Measurements from ENCODE around the gene PRIMPOL.
A peak's percentile ranks its signal among the peaks of the same experiment; 100 is the strongest.
"Not testable (repeated sequence)": the region's sequence is repeated elsewhere in the genome, so short reads cannot be mapped to it uniquely, and the experiment has no call there.

Gene PRIMPOL

GRCh38 chr4:184641022-184641421, 8.5 kb upstream of the PRIMPOL start:
- DNase-seq (ENCODE audit: low read depth), result no peak

GRCh38 chr4:184641451-184641850, 8.1 kb upstream of the PRIMPOL start:
- DNase-seq (ENCODE audit: low read depth), result no peak

DNA sequence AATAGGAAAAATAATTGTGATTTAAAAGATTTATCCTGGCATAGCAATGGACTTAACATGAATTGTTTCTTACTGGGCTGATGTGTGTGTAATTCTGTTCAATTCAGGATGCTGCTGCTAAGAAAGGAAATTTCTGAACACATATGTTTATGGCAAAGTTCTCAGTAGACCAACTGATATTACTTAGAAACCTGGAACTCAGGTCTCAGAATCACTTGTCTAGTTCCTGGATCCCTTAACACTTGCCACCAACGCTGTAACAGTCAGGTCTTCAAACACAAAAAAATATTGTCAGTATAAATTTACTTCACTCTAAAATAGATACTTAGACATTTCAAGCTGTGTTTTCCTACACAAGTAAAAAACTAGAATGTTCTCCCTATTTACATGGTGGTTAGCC, 5.8 kb upstream of the PRIMPOL start:
- DNase-seq (ENCODE audit: low read depth), result no peak

DNA sequence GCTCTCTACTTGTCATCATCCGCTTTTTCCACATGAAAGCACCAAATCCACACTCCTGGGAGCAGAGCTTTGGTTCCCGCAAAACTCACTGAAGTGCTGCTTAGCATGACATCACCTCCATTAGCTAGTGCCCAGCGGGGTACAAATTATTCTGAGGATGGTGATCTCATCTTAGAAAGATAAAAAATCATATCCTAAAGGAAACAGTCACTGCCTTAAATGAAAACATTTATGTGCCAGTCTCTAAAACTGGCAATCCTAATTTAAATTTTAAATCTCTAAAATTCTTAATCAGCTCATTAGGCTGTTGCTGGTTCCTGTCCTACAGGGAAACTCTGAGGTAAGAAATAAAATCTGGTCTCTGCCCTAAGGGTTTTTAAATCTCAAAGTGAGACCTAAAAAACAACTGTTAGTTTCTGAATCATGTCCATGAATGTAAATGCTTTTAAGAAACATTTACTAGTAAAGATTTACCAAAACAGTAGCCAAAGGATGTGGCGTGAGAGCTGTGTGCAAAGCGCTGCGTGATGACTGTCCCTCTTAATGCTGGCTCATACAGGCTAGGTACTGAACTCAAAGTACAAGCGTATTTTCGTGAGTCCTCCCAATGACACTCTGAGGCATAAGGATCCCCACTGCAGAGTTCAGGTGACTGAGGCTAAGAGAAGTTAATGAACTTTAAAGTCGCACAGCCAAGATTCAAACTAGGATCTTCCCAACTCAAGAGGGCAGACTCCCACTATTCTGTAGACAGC, 4.8 kb upstream of the PRIMPOL start:
- no peak for DNase-seq (ENCODE audit: low read depth)

GRCh38 chr4:184645904-184646610, 3.5 kb upstream of the PRIMPOL start:
- DNase-seq (ENCODE audit: low read depth), result no peak

- DNase-seq (ENCODE audit: low read depth), result no peak
Observed at GRCh38 chr4:184647266-184648053, 2.1 kb upstream of the PRIMPOL start.

DNA sequence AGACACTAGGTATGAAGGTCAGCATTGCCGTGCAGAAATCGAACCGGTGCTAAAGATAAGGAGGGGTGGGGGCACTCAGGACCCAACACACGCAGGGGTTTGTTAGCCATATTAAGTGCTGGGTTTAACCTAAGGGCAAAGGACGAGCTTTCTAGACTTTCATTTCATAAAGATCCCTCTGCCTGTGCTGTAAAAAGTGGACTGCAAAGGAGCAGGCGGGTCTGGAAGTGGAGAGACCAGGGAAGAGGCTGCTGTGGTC, 1.6 kb upstream of the PRIMPOL start:
- no peak for DNase-seq (ENCODE audit: low read depth)

DNA sequence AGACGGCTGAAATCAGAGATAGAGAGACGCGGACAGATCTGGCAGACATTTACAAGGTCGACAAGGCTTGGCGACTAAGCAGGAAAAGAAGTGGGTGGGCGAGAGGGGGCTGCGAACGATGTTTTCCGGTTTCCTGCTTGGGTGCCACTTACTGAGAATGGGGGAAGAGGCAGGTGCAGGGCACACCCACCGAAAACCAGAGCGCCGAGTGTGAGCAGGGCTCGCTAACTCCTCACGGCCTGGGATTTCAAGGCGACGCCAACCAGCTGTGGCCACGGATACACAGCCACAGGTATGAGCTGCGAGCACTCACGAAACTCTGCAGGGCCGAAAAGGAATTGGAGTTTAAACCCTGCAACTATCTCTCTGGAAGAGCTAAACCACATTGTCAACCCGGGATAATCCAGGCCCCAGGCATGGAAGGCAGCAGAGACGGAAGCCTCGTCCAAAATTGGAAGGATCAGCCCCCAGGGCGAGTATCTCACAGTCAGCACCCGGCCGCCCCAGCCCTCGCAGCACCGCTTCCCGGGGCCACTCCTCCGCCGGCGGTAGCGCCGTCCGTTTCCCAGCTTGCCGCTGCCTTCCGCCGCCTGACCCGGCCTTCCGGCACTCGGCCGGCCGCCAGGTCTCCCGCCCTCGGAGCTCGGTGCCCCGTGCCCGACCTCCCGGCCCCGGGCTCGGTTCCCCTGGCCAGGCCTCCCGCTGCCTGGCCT, 1.1 kb upstream of the PRIMPOL start:
- DNase-seq (ENCODE audit: low read depth), result peak; percentile 13

- no peak for DNase-seq (ENCODE audit: low read depth)
Observed at GRCh38 chr4:184649971-184650855, 675 bp downstream of the PRIMPOL start.

GRCh38 chr4:184651899-184652298, 2.4 kb downstream of the PRIMPOL start:
- DNase-seq (ENCODE audit: low read depth), result no peak

GRCh38 chr4:184652681-184653080, 3.1 kb downstream of the PRIMPOL start:
- DNase-seq (ENCODE audit: low read depth), result not testable (repeated sequence)

- no peak for DNase-seq (ENCODE audit: low read depth)
Observed at GRCh38 chr4:184653650-184654049, 4.1 kb downstream of the PRIMPOL start.

DNA sequence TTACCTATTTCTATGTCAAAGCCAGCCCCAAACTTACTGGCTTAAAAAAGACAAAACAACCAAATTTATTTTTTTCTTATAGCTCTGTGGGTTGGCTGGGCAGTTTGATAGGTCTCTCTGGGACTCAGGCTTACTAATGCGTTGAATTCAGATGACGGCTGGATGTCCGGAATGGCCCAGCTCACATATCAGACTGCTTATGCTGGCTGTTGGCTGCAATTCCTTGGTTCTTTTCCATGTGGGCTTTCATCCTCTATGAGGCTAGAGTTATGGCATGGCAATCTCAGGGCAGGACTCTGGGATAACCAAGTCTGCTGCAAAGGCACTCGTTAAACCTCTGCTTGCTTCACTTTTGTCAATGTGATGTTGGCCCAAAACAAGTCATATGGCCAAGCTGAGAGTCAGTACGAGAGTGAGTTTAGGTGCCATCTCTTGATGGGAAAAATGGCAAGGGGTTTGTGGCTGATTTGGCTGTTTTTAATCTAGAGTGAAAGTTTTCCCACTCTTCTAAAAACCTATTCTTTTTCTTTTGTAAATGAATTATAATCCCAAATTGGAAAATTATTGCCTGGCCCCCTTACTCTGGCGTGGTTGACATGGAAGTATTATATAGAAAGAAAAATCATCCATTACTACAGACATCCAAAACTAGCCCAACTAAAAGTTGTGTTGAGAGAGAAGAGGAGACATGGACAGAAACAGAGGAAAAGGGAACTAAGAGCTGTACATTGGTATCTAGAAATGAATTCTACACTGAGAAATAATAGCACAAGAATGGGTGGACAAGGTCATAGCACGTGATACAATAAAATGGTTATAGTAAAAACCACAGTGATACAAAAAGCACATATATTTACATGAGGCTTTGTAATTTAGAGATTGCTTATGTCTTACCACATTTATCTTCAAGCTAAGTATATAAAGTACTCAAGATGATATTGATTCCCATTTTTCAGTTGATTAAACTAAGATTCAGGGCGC, 6.6 kb downstream of the PRIMPOL start:
- no peak for DNase-seq (ENCODE audit: low read depth)

DNA sequence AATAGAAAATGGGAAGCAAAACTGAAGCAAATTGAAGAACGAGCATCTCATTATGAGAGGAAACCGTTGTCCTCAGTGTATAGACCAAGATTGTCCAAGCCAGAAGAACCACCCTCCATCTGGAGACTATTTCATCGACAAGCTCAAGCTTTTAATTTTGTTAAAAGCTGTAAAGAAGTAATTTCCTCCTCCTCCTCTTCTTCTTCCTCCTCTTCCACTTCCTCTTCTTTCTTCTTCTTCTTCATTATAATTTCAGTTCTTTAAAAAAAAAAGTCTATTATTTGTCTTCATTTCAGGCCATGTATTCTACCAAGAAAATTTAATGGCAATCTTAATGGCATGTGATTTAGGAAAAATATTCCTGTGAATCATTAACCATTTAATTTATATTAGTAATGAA, 7.6 kb downstream of the PRIMPOL start:
- DNase-seq (ENCODE audit: low read depth), result no peak

GRCh38 chr4:184657820-184658219, 8.3 kb downstream of the PRIMPOL start:
- DNase-seq (ENCODE audit: low read depth), result not testable (repeated sequence)

DNA sequence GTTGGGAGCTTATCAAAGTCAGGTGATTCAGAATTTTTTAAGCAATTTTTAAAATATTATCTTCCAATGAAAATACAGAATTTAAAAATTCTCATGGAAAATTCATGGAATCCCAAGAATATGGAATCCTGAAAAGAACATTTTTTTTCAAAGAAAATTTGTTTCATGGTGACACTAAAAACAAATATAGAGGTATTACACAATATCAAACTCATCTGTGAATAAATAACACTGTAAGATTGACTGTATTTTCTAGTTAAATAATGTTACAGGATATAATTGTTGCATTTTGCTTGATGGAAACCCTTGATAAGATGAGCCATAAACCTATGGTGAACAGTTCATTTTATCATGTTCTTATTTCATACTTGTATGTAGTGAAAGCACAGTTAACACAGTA, 11.4 kb downstream of the PRIMPOL start:
- no peak for DNase-seq (ENCODE audit: low read depth)

GRCh38 chr4:184662236-184662635, 12.7 kb downstream of the PRIMPOL start:
- DNase-seq (ENCODE audit: low read depth), result no peak

GRCh38 chr4:184664445-184665210, 15.1 kb downstream of the PRIMPOL start:
- DNase-seq (ENCODE audit: low read depth), result no peak

DNA sequence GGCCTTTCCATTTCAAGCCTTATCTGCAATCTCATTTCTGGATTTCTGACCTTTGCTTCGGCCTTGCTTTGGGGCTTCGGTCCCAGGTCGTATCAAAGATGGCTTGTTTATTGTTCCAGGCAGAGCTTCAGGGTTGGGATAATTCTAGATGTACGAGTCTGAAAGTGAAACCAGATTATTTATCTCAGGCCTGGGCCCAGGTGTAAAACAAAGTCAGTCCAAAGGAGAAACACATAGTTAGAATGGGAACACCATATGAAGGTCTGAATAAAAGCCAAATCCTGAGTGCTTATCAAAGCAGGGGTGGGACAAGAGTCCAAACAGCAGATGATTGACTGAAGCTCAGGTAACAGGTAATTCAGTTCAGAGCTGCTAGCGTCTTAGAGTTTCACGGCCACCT, 17.1 kb downstream of the PRIMPOL start:
- no peak for DNase-seq (ENCODE audit: low read depth)

All from stimulated activated CD8-positive, alpha-beta memory T cell treated with anti-CD3 and anti-CD28 coated beads, Interleukin-15, amount 100 ng/mL, for 24 hours (primary cell).